HG02981 (cell line): Measurements from ENCODE around the gene BLTP3B.
"Not testable (repeated sequence)": the region's sequence is repeated elsewhere in the genome, so short reads cannot be mapped to it uniquely, and the experiment has no call there.

Source experiments
- ATAC-seq: cut with Tn5 transposase; IDR thresholded peaks from one replicate; pipeline ENCODE4 v1.9.1; 2021; ENCODE audit warnings: mild to moderate bottlenecking, moderate library complexity; ENCODE audit not compliant: unreplicated experiment

Gene BLTP3B, protein sequence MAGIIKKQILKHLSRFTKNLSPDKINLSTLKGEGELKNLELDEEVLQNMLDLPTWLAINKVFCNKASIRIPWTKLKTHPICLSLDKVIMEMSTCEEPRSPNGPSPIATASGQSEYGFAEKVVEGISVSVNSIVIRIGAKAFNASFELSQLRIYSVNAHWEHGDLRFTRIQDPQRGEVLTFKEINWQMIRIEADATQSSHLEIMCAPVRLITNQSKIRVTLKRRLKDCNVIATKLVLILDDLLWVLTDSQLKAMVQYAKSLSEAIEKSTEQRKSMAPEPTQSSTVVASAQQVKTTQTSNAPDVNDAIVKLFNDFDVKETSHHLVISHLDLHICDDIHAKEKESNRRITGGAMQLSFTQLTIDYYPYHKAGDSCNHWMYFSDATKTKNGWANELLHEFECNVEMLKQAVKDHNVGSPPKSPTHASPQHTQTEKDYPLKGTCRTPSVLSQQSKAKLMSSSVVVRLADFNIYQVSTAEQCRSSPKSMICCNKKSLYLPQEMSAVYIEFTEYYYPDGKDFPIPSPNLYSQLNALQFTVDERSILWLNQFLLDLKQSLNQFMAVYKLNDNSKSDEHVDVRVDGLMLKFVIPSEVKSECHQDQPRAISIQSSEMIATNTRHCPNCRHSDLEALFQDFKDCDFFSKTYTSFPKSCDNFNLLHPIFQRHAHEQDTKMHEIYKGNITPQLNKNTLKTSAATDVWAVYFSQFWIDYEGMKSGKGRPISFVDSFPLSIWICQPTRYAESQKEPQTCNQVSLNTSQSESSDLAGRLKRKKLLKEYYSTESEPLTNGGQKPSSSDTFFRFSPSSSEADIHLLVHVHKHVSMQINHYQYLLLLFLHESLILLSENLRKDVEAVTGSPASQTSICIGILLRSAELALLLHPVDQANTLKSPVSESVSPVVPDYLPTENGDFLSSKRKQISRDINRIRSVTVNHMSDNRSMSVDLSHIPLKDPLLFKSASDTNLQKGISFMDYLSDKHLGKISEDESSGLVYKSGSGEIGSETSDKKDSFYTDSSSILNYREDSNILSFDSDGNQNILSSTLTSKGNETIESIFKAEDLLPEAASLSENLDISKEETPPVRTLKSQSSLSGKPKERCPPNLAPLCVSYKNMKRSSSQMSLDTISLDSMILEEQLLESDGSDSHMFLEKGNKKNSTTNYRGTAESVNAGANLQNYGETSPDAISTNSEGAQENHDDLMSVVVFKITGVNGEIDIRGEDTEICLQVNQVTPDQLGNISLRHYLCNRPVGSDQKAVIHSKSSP (N-terminal part only)

GRCh38 chr12:100142851-100143559 lies at the start of gene BLTP3B:
Gene BLTP3B (minus strand): TSS chr12:100142874. CDS start chr12:100142635, 239 bp downstream.
- peak; percentile 79 for ATAC-seq

- no peak for ATAC-seq
These were observed 47.1 kb upstream of the BLTP3B start for GRCh38 chr12:100189636-100190394.

GRCh38 chr12:100188888-100189635 lies 46.4 kb upstream of the BLTP3B start:
- ATAC-seq = not testable (repeated sequence)

DNA sequence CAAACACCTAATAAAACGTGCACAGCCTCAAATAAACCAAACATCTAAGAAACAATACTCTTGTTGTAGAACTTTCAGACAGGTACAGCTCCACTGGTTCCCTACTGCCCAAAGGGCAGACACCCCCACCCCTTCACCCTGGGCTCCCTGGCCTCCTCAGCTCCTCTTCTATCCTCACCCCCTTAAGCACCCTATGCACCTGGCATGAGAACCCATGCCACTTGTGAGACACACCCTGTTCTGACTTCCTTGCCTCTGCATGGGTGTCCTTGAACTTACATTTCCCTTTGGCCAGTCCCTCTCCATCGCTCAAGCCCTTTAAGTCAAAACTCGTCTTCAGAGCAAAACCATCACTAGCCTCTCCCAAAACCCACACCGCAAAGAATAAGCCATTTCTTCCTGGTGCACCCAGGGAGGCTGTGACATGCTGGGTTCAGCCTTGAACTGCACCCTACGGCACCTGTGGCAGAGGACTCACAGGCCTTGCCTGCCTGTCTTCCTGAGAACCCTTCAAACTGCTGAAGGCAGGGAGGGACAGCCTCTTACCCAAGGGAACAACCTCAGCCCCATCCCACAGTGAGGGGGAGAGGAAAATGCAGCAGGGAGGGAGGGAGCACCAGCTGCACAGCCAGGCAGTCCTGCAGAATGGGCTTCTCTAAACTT lies 45.3 kb upstream of the BLTP3B start:
- ATAC-seq = no peak

- ATAC-seq = no peak
These were observed 44.4 kb upstream of the BLTP3B start for GRCh38 chr12:100187068-100187467.

GRCh38 chr12:100186071-100186470 lies 43.4 kb upstream of the BLTP3B start:
- ATAC-seq = no peak

- ATAC-seq = peak; percentile 75
These were observed 42.8 kb upstream of the BLTP3B start for GRCh38 chr12:100185361-100185894.

DNA sequence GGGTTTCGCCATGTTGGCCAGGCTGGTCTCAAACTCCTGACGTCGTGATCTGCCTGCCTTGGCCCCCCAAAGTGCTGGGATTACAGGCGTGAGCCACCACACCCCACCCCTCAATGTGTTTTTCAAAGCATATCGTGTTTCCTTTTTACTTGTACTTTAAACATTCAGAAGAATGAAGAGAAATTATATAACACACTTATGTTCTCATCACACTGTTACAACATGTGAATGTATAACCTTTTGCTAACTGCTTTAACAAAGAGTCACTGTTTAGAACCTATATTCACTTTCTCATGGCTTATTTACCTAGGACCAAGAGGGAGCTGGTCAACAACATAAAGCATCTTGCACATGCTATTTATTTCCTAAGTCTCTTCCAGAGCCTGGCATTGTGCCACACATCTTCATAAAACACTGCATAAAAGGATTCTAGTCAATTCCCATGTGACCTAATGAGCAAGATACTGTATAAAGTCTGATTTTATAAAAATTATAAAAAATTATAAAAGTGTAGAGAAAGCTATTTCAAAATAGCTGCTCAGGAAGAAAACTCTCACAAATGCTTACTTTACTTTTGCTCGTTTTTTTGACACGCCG lies 42.0 kb upstream of the BLTP3B start:
- no peak for ATAC-seq

GRCh38 chr12:100179252-100179651 lies 36.6 kb upstream of the BLTP3B start:
- ATAC-seq = no peak

GRCh38 chr12:100176493-100176892 lies 33.8 kb upstream of the BLTP3B start:
- not testable (repeated sequence) for ATAC-seq

- no peak for ATAC-seq
These were observed 31.8 kb upstream of the BLTP3B start for GRCh38 chr12:100174495-100174894.

- ATAC-seq = no peak
These were observed 30.4 kb upstream of the BLTP3B start for GRCh38 chr12:100173111-100173510.

GRCh38 chr12:100171248-100171647 lies 28.6 kb upstream of the BLTP3B start:
- no peak for ATAC-seq

GRCh38 chr12:100170313-100170858 lies 27.7 kb upstream of the BLTP3B start:
- no peak for ATAC-seq

- no peak for ATAC-seq
These were observed 26.7 kb upstream of the BLTP3B start for GRCh38 chr12:100169345-100169744.

DNA sequence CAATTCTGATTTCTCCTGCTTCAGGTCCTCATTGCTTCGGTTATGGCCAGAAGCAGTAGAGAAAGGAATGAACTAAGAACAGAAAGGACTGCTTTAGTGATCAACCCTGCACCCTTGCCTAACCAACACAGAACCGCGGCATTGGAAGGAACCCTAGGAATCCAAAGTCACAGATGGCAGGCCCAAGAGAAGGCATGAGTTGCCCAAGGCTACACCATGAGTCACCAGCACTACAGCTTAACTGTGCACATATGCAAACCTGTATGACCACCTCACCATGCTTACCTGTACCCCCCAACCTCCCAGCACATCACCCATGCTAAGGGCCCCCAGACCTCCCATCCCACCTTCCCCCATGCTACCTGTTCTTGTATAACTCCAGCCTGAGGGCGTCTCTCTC lies 25.9 kb upstream of the BLTP3B start:
- no peak for ATAC-seq

GRCh38 chr12:100166232-100166631 lies 23.6 kb upstream of the BLTP3B start:
- ATAC-seq = no peak
